PC-3 (cell line): ENCODE measurements around the gene IL18RAP. TPM values are rescaled to one million over a fixed set of nuclear protein-coding genes. Genes with fewer than 3 reads are reported as not detected.

Experiments
- ATAC-seq: fragments of 200-7000 bp; cut with Tn5 transposase; 2 replicates; pipeline ENCODE4 v1.9.1; 2020; ENCODE audit warnings: mild to moderate bottlenecking, moderate library complexity
- BruUV-seq: library from RNA; stranded (reverse); fragments of 400-500 nt; replicated peaks from 2 replicates; lab custom pipeline; 2021; lab: Mats Ljungman, UMichigan
- CTCF ChIA-PET: fragments of 300-600 bp; sonication (Branson Sonifier 250); formaldehyde crosslinking; loops from one replicate; lab custom pipeline; 2022; ENCODE audit warnings: antibody characterized with exemption; lab: Charles Lee
- POLR2A ChIA-PET: fragments of 300-600 bp; sonication (Branson Sonifier 250); formaldehyde crosslinking; loops from one replicate; lab custom pipeline; 2022; ENCODE audit warnings: antibody characterized with exemption; ENCODE audit not compliant: unreplicated experiment; lab: Charles Lee
- DNase-seq: peaks from one replicate; pipeline ENCODE4 v3.0.0-alpha.2; 2015
- H2AFZ ChIP-seq: fragments of 300-600 bp; sonication (generic); 2 replicates; pipeline ENCODE4 v1.6.0; 2016; ENCODE audit warnings: antibody characterized with exemption, low read length
- H3F3A ChIP-seq: fragments of 300-600 bp; sonication (generic); one replicate; pipeline ENCODE4 v1.6.0; 2017; ENCODE audit warnings: antibody characterized with exemption, low read length, control low read depth, mild to moderate bottlenecking; ENCODE audit not compliant: unreplicated experiment
- H3K27ac ChIP-seq: fragments of 300-600 bp; sonication (generic); 2 replicates; pipeline ENCODE4 v1.5.1; 2016; ENCODE audit warnings: mild to moderate bottlenecking, low read length
- H3K27me3 ChIP-seq: fragments of 300-600 bp; sonication (generic); 2 replicates; pipeline ENCODE4 v1.6.1; 2016; ENCODE audit warnings: low read length, mixed read lengths
- H3K36me3 ChIP-seq: fragments of 300-600 bp; sonication (generic); 2 replicates; pipeline ENCODE4 v1.6.1; 2016; ENCODE audit warnings: low read depth, mixed run types, low read length, mixed read lengths
- H3K4me1 ChIP-seq: fragments of 300-600 bp; sonication (generic); 2 replicates; pipeline ENCODE4 v1.5.1; 2016; ENCODE audit warnings: low read length; ENCODE audit not compliant: insufficient read depth
- H3K4me2 ChIP-seq: fragments of 300-600 bp; sonication (generic); 2 replicates; pipeline ENCODE4 v1.6.0; 2016; ENCODE audit warnings: low read length
- H3K4me3 ChIP-seq: fragments of 300-600 bp; sonication (generic); 2 replicates; pipeline ENCODE4 v1.5.1; 2016; ENCODE audit warnings: mild to moderate bottlenecking, low read length, mixed read lengths
- H3K79me2 ChIP-seq: fragments of 300-600 bp; sonication (generic); 2 replicates; pipeline ENCODE4 v1.6.1; 2017; ENCODE audit warnings: low read length, mixed read lengths
- H3K9ac ChIP-seq: fragments of 300-600 bp; sonication (generic); 2 replicates; pipeline ENCODE4 v1.6.0; 2016; ENCODE audit warnings: mild to moderate bottlenecking, low read length
- H3K9me2 ChIP-seq: fragments of 300-600 bp; sonication (generic); replicated peaks from 2 replicates; pipeline ENCODE4 v1.6.1; 2016; ENCODE audit warnings: mixed run types, low read length, mixed read lengths
- H3K9me3 ChIP-seq: fragments of 300-600 bp; sonication (generic); 2 replicates; pipeline ENCODE4 v1.6.1; 2016; ENCODE audit warnings: low read length, mixed read lengths
- H4K20me1 ChIP-seq: fragments of 300-600 bp; sonication (generic); 2 replicates; pipeline ENCODE4 v1.6.1; 2016; ENCODE audit warnings: low read length, mixed read lengths
- CTCF ChIP-seq: fragments of 300-600 bp; sonication (generic); conservative IDR thresholded peaks from 2 replicates; pipeline ENCODE4 v1.5.1; 2017; ENCODE audit warnings: antibody characterized with exemption, low read depth, mild to moderate bottlenecking, low read length
- EZH2 ChIP-seq: fragments of 300-600 bp; sonication (generic); IDR thresholded peaks from one replicate; pipeline ENCODE4 v1.6.1; 2017; ENCODE audit warnings: antibody characterized with exemption, mild to moderate bottlenecking, low read length; ENCODE audit not compliant: unreplicated experiment
- EZH2phosphoT487 ChIP-seq: fragments of 300-600 bp; sonication (generic); IDR thresholded peaks from 2 replicates; pipeline ENCODE4 v1.6.1; 2018; ENCODE audit warnings: mild to moderate bottlenecking, antibody characterized with exemption, low read length, borderline replicate concordance
- intact Hi-C: fragments of 100-400 bp; cut with micrococcal nuclease; formaldehyde crosslinking; loops from 2 replicates; pipeline ENCODE4 v1.9.0; 2023
- microRNA-seq: library from miRNA; unstranded; fragments of <30 nt; microRNA quantifications from one replicate; pipeline ENCODE4 v1.1.0, GENCODE V29; 2020; ENCODE audit not compliant: unreplicated experiment
- total RNA-seq: library from RNA; depleted of rRNA; stranded (reverse); fragments of >200 nt; gene quantifications from 2 replicates; pipeline ENCODE4 v1.2.3, GENCODE V29; 2014; rRNA removed

IL18RAP gene
- total RNA-seq, 1 experiment from 2014 or later = not detected

DNA sequence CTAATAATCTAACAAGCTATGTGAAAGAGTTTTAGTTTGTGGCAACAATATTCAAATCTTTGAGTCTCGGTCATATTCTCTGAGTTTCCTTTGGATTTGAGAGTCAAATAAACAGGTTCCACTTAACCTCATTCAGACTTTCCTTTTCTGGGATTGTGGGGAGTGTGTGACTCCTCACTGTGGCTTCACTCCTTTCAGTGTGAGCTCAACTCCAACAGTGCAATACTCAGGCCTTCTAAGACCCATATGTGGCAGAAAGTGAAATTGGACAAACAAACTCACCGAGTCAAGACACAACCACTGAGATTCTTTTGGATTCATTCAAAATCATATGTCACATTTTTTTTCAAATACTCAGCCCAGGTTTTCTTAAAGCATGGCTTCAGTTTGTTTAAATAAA is 75.5 kb downstream of the IL18RAP start:
- intact Hi-C loops = no loop called here
- Histone ChIP-seq H4K20me1 (no peaks in the 10 kb centered on the region), H3K9me3 (no peaks in the 10 kb centered on the region), H3K4me2 (no peak overlapping the region), H3K9me2 (no peaks in the 10 kb centered on the region), H3K79me2 (no peaks in the 10 kb centered on the region), H3K4me1 (no peaks in the 10 kb centered on the region), H3K27me3 (no peaks in the 10 kb centered on the region), H3K9ac (no peak overlapping the region), H3F3A (no peaks in the 10 kb centered on the region), H3K27ac (no peak overlapping the region), H3K4me3 (no peak overlapping the region), H3K36me3 (no peaks in the 10 kb centered on the region), H2AFZ (no peak overlapping the region)
- TF ChIP-seq EZH2phosphoT487 (no peak), CTCF (no peak), EZH2 (no peak)
- POLR2A ChIA-PET = interaction anchor here (0.5 kb wide), 1 partner anchor 332 kb away, joined by 3 read pairs; no protein-coding TSS in a partner anchor
- ATAC-seq (no peak), DNase-seq (no peak)
- CTCF ChIA-PET = no interaction called here
- BruUV-seq = no TSS peak

GRCh38 chr2:102499558-102499957 is 76.6 kb downstream of the IL18RAP start:
- no peak for DNase-seq

More at GRCh38 chr2:102499558-102499957, 76.6 kb downstream of the IL18RAP start:
- TF ChIP-seq CTCF (no peak), EZH2 (no peak), EZH2phosphoT487 (no peak)
- Histone ChIP-seq H3K4me2 (no peak overlapping the region), H4K20me1 (no peaks in the 10 kb centered on the region), H3K9me3 (no peaks in the 10 kb centered on the region), H3K4me1 (0 out of 2 replicates have a peak, but pooled peaks cover under 1% of the 10 kb centered on the region), H3K36me3 (no peaks in the 10 kb centered on the region), H3K4me3 (no peak overlapping the region), H3K9me2 (no peaks in the 10 kb centered on the region), H3K27ac (no peak overlapping the region), H2AFZ (no peak overlapping the region), H3K9ac (no peak overlapping the region), H3K79me2 (no peaks in the 10 kb centered on the region), H3K27me3 (no peaks in the 10 kb centered on the region), H3F3A (no peaks in the 10 kb centered on the region)
- ChIA-PET CTCF (no interaction called here), POLR2A (no interaction called here)
- no TSS peak for BruUV-seq
- ATAC-seq = no peak
- intact Hi-C loops = no loop called here

Small RNAs within 50 kb of the gene (microRNA-seq; reads per million reads assigned to microRNA genes)
- not detected for gene MIR4772

Other genes starting within 250 kb of the IL18RAP start
- gene IL1RL2, start 236.1 kb upstream of the IL18RAP start, total RNA-seq = 0.11 TPM in 1 of 2 replicates, not detected in the other
- 4.9 and 5.7 TPM in 2 replicates for gene IL1RL1, start 111.6 kb upstream of the IL18RAP start, total RNA-seq
- gene IL18R1, start 67.4 kb upstream of the IL18RAP start, total RNA-seq = 1.2 and 3.6 TPM in 2 replicates
- 0.04 TPM in 1 of 2 replicates, not detected in the other for gene SLC9A4, start 50.1 kb downstream of the IL18RAP start, total RNA-seq
- 7.1 and 8.8 TPM in 2 replicates for gene SLC9A2, start 196.4 kb downstream of the IL18RAP start, total RNA-seq